ENCODE data around the gene TMEM37. TPM values are rescaled to one million over a fixed set of nuclear protein-coding genes. Genes with fewer than 3 reads are reported as not detected.

Gene TMEM37
- total RNA-seq, 1 experiment from 2014 or later: 13.8 TPM

DNA sequence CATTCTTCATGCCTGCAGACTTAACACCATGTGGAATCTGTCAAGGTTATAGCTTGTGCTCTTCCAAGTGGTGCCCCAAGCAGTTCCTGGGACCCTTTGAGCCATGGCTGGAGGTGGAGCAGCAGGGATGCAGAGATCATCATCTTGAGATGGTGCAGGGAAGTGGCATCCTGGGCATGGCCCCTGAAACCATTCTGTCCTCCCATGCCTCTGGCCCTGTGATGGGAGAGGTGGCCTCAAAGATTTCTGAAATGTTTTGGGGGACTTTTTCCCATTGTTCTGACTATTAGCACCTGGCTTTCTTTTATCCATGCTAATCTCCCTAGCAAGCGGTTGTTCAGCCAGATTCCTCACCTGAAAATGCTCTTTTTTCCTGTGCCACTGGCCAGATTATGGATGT is 10.3 kb upstream of the TMEM37 start:
- POLR2A ChIA-PET (ENCODE audit: low non-redundant PET): no interaction called here
- H3K4me1 ChIP-seq (ENCODE audit: insufficient read depth, low read length, poor library complexity, severe bottlenecking): peaks cover 3% of the 10 kb centered on the region
- intact Hi-C loops (cut with micrococcal nuclease; ENCODE audit: unreplicated experiment): no loop called here
- no peak overlapping the region for H3K27ac ChIP-seq (ENCODE audit: low read depth, low read length, poor library complexity, severe bottlenecking)
- TF ChIP-seq, protein P1, sequence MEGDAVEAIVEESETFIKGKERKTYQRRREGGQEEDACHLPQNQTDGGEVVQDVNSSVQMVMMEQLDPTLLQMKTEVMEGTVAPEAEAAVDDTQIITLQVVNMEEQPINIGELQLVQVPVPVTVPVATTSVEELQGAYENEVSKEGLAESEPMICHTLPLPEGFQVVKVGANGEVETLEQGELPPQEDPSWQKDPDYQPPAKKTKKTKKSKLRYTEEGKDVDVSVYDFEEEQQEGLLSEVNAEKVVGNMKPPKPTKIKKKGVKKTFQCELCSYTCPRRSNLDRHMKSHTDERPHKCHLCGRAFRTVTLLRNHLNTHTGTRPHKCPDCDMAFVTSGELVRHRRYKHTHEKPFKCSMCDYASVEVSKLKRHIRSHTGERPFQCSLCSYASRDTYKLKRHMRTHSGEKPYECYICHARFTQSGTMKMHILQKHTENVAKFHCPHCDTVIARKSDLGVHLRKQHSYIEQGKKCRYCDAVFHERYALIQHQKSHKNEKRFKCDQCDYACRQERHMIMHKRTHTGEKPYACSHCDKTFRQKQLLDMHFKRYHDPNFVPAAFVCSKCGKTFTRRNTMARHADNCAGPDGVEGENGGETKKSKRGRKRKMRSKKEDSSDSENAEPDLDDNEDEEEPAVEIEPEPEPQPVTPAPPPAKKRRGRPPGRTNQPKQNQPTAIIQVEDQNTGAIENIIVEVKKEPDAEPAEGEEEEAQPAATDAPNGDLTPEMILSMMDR (conservative IDR thresholded peaks at IDR 0.05; ENCODE audit: low read depth, low read length): no peak
- no peak for TF ChIP-seq EZH2 (IDR thresholded peaks at IDR 0.05; ENCODE audit: borderline replicate concordance, low read depth, low read length, poor library complexity, severe bottlenecking)
- BruUV-seq (replicated peaks): no TSS peak
- H3K36me3 ChIP-seq (ENCODE audit: insufficient read depth, low read length, poor library complexity, severe bottlenecking): no peaks in the 10 kb centered on the region
- H3K27me3 ChIP-seq (replicated peaks; ENCODE audit: insufficient read depth, low read depth, low read length, poor library complexity): no peaks in the 10 kb centered on the region
- no peak overlapping the region for H3K4me3 ChIP-seq (ENCODE audit: low read depth, low read length, poor library complexity, severe bottlenecking)
- no peaks in the 10 kb centered on the region for H3K9me3 ChIP-seq (ENCODE audit: low read depth, low read length, poor library complexity, severe bottlenecking)
- CTCF ChIA-PET: no interaction called here
- DNase-seq (ENCODE audit: low spot score): no peak

DNA sequence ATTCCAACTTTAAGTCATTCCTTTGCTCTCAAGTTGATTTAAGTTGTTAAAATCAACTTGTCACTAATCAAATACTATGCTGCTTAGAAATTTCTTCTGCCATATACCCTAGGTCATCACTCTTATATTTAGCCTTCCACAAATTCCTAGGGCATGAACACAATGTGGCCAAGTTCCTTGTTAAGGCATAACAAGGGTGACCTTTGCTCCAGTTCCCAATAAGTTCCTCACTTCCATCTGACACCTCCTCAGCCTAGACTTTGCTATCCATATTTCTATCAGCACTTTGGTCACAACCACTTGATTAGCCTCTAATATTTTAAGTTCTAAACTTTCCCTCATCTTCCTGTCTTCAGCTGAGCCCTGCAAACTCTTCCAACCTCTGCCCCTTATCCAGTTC is 9.9 kb upstream of the TMEM37 start:
- no TSS peak for BruUV-seq (replicated peaks)

DNA sequence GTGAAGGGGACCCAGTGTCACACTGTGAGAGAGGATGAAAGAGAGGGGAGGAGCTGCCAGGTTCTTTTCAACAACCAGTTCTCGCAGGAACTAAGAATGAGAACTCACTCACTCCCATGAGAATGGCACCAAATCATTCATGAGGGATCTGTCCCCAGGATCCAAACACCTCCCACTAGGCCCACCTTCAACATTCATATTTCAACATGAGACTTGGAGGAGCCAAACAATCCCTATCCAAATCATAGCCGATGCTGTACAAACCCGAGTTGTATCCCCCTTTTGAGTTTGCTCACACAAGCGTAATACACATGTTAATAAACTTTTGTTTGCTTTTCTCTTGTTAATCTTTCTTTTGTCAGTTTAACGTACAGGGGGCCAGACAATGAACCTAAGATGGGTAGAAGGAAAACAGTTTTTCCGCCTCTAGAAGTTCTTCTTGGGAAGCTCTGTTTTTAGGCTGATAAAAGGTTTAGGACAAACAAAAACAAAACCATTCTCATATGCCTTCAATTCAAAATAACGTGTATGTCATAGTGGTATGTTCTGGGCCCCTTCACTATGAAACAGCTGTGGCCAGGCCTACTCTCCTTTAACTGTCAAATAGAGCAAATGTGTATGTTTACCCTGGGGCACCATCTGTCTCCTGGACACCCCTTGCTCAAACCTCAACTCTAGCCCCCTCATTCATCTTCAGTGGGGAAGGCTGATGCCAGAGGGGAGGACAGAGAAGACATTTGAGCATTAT is 9.1 kb upstream of the TMEM37 start:
- POLR2A ChIA-PET (ENCODE audit: low non-redundant PET): interaction anchor here (0.5 kb wide), 1 partner anchor 13 kb away, joined by 4 read pairs; no protein-coding TSS in a partner anchor
- Histone ChIP-seq H3K9me3 (ENCODE audit: low read depth, low read length, poor library complexity, severe bottlenecking) (no peaks in the 10 kb centered on the region), H3K27ac (ENCODE audit: low read depth, low read length, poor library complexity, severe bottlenecking) (no peak overlapping the region), H3K36me3 (ENCODE audit: insufficient read depth, low read length, poor library complexity, severe bottlenecking) (no peaks in the 10 kb centered on the region), H3K27me3 (replicated peaks; ENCODE audit: insufficient read depth, low read depth, low read length, poor library complexity) (no peaks in the 10 kb centered on the region), H3K4me3 (ENCODE audit: low read depth, low read length, poor library complexity, severe bottlenecking) (no peak overlapping the region), H3K4me1 (ENCODE audit: insufficient read depth, low read length, poor library complexity, severe bottlenecking) (no peaks in the 10 kb centered on the region)
- CTCF ChIA-PET: no interaction called here
- DNase-seq (ENCODE audit: low spot score): no peak
- intact Hi-C loops (cut with micrococcal nuclease; ENCODE audit: unreplicated experiment): no loop called here
- TF ChIP-seq, protein P1 (conservative IDR thresholded peaks at IDR 0.05; ENCODE audit: low read depth, low read length): no peak
- no peak for TF ChIP-seq EZH2 (IDR thresholded peaks at IDR 0.05; ENCODE audit: borderline replicate concordance, low read depth, low read length, poor library complexity, severe bottlenecking)
- BruUV-seq (replicated peaks): no TSS peak

More for the DNA sequence above, 9.9 kb upstream of the TMEM37 start:
- ChIA-PET CTCF (no interaction called here), POLR2A (ENCODE audit: low non-redundant PET) (no interaction called here)
- H3K27me3 ChIP-seq (replicated peaks; ENCODE audit: insufficient read depth, low read depth, low read length, poor library complexity): no peaks in the 10 kb centered on the region
- no peak overlapping the region for H3K27ac ChIP-seq (ENCODE audit: low read depth, low read length, poor library complexity, severe bottlenecking)
- no peaks in the 10 kb centered on the region for H3K4me1 ChIP-seq (ENCODE audit: insufficient read depth, low read length, poor library complexity, severe bottlenecking)
- no peak for DNase-seq (ENCODE audit: low spot score)
- no peak overlapping the region for H3K4me3 ChIP-seq (ENCODE audit: low read depth, low read length, poor library complexity, severe bottlenecking)
- intact Hi-C loops (cut with micrococcal nuclease; ENCODE audit: unreplicated experiment): no loop called here
- no peaks in the 10 kb centered on the region for H3K9me3 ChIP-seq (ENCODE audit: low read depth, low read length, poor library complexity, severe bottlenecking)
- no peaks in the 10 kb centered on the region for H3K36me3 ChIP-seq (ENCODE audit: insufficient read depth, low read length, poor library complexity, severe bottlenecking)
- TF ChIP-seq EZH2 (IDR thresholded peaks at IDR 0.05; ENCODE audit: borderline replicate concordance, low read depth, low read length, poor library complexity, severe bottlenecking): no peak
- TF ChIP-seq, protein P1 (conservative IDR thresholded peaks at IDR 0.05; ENCODE audit: low read depth, low read length): no peak
